ENCODE results near the gene ADAMTS15. TPM values are rescaled to one million over a fixed set of nuclear protein-coding genes. Genes with fewer than 3 reads are reported as not detected.

The ADAMTS15 gene
- polyA plus RNA-seq, 1 experiment = 5.6 TPM

GRCh38 chr11:130498181-130498580, 49.7 kb downstream of the ADAMTS15 start:
- DNase-seq (ENCODE audit: low read depth) = no peak
- no peaks in the 10 kb centered on the region; the same call in 1 of the 2 replicates for H3K36me3 ChIP-seq (ENCODE audit: control insufficient read depth, insufficient read depth, low read length)
- TF ChIP-seq CTCF (IDR thresholded peaks at IDR 0.05; ENCODE audit: insufficient read depth, low read depth, low read length) = no peak
- H3K4me3 ChIP-seq (ENCODE audit: low read depth, low read length) = no peak overlapping the region
- POLR2A ChIA-PET = no interaction called here
- H3K27me3 ChIP-seq (ENCODE audit: control insufficient read depth, insufficient read depth, low read length) = no peaks in the 10 kb centered on the region
- CTCF ChIA-PET = no interaction called here

- H3K4me3 ChIP-seq (ENCODE audit: low read depth, low read length) = no peak overlapping the region
- ChIA-PET CTCF (no interaction called here), POLR2A (interaction anchor here (0.6 kb wide), 1 partner anchor 124 kb away, joined by 8 read pairs; no protein-coding TSS in a partner anchor)
- no peaks in the 10 kb centered on the region for H3K27me3 ChIP-seq (ENCODE audit: control insufficient read depth, insufficient read depth, low read length)
- DNase-seq (ENCODE audit: low read depth) = no peak
- TF ChIP-seq CTCF (IDR thresholded peaks at IDR 0.05; ENCODE audit: insufficient read depth, low read depth, low read length) = no peak
- no peaks in the 10 kb centered on the region; the same call in 1 of the 2 replicates for H3K36me3 ChIP-seq (ENCODE audit: control insufficient read depth, insufficient read depth, low read length)
Measured at GRCh38 chr11:130499828-130500227, 51.4 kb downstream of the ADAMTS15 start.

GRCh38 chr11:130504317-130504716, 55.9 kb downstream of the ADAMTS15 start:
- TF ChIP-seq CTCF (IDR thresholded peaks at IDR 0.05; ENCODE audit: insufficient read depth, low read depth, low read length) = no peak
- Histone ChIP-seq H3K27me3 (ENCODE audit: control insufficient read depth, insufficient read depth, low read length) (no peaks in the 10 kb centered on the region), H3K36me3 (ENCODE audit: control insufficient read depth, insufficient read depth, low read length) (no peaks in the 10 kb centered on the region; the same call in 1 of the 2 replicates), H3K4me3 (ENCODE audit: low read depth, low read length) (no peak overlapping the region)
- ChIA-PET CTCF (no interaction called here), POLR2A (no interaction called here)
- no peak for DNase-seq (ENCODE audit: low read depth)

- CTCF ChIA-PET = interaction anchor here (1.1 to 1.2 kb wide), 2 partner anchors 10 to 74 kb away, joined by 3 to 4 read pairs; no protein-coding TSS in a partner anchor
- no peak for TF ChIP-seq CTCF (IDR thresholded peaks at IDR 0.05; ENCODE audit: insufficient read depth, low read depth, low read length)
- DNase-seq (ENCODE audit: low read depth) = no peak
- Histone ChIP-seq H3K27me3 (ENCODE audit: control insufficient read depth, insufficient read depth, low read length) (no peaks in the 10 kb centered on the region), H3K36me3 (ENCODE audit: control insufficient read depth, insufficient read depth, low read length) (no peaks in the 10 kb centered on the region), H3K4me3 (ENCODE audit: low read depth, low read length) (no peak overlapping the region)
- POLR2A ChIA-PET = no interaction called here
Measured at GRCh38 chr11:130508913-130509312, 60.5 kb downstream of the ADAMTS15 start.

- no peak overlapping the region for H3K4me3 ChIP-seq (ENCODE audit: low read depth, low read length)
- H3K27me3 ChIP-seq (ENCODE audit: control insufficient read depth, insufficient read depth, low read length) = no peaks in the 10 kb centered on the region
- POLR2A ChIA-PET = no interaction called here
- no peak for DNase-seq (ENCODE audit: low read depth)
- no peak for TF ChIP-seq CTCF (IDR thresholded peaks at IDR 0.05; ENCODE audit: insufficient read depth, low read depth, low read length)
- CTCF ChIA-PET = interaction anchor here (1.2 to 1.9 kb wide), 3 partner anchors 9 to 352 kb away, joined by 4 to 5 read pairs (median 5); no protein-coding TSS in a partner anchor
- H3K36me3 ChIP-seq (ENCODE audit: control insufficient read depth, insufficient read depth, low read length) = no peaks in the 10 kb centered on the region
Measured at GRCh38 chr11:130509942-130510341, 61.5 kb downstream of the ADAMTS15 start.
